HG03196 (cell line): ENCODE results near the gene RAB35.
"Not testable (repeated sequence)": the region's sequence is repeated elsewhere in the genome, so short reads cannot be mapped to it uniquely, and the experiment has no call there.

Experiments used
- ATAC-seq: cut with Tn5 transposase; IDR thresholded peaks from one replicate; pipeline ENCODE4 v1.9.1; 2021; ENCODE audit not compliant: unreplicated experiment

The RAB35 gene

DNA sequence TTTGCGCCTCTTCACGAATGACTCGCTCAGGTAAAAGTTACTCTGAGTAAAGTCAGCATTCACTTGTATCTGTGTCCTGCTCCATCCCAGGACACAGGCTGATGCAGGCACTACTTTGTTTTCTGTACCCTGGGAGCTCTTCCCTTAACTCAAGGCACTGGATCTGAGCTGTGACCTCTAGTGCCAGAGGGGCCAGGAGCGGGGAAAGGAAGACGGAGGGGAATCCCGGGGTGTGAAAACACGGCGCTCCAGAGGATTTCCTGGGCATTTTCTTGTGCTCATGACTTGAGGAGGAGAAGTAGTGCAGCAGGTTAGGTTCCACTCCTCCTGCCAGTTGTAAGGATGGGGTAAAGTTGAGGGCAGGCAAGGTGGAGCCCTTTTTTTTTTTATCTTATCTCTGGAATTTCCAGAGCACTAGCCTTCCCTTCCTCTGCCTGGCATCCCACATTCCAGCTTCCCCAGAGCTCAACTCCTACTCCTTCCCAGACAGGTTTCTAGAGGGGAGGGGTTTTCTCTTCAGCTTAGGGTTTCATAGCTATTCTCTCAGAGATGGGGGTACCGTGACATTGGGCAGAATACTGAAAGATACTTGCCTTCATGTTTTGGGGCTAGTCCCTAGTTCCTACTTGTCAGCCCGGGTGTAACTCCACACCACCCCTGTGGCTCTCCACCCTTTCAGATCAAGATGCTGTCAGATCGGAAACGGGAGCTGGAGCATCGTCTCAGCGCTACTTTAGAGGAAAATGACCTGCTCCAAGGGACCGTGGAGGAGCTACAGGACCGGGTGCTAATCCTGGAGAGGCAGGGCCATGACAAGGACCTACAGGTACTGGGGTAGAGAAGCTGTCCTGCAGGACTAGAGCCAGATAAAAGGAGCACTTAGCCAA is 52.3 kb downstream of the RAB35 start:
- no peak for ATAC-seq

DNA sequence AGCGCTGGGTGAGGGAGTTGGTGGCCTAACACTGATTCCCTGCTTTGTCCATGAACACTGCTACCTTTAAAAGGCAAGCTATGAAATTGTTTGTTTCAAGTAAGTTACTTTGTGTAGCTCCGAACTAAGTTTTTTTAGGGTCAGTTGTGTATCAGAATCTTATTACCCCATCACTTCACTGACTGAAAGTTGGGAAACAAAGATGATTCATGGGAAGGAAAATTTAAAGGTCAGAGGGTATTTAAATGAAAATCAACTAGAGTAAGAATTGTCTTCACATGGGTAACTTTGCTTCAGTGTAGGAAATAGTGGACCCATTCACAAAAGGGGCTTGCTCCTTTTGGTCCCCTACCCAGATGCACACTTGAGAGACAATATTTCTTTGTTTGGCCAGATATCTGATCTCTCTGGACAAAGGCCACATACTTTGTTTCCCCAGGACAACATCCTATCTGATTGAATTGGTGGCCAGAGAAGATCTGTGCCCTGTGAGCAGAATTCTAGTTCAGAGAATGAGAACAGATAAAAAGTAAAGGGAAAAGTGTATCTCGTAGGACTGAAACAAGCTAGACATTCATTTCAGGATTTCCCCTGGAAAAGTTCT is 53.5 kb downstream of the RAB35 start:
- ATAC-seq, result no peak

DNA sequence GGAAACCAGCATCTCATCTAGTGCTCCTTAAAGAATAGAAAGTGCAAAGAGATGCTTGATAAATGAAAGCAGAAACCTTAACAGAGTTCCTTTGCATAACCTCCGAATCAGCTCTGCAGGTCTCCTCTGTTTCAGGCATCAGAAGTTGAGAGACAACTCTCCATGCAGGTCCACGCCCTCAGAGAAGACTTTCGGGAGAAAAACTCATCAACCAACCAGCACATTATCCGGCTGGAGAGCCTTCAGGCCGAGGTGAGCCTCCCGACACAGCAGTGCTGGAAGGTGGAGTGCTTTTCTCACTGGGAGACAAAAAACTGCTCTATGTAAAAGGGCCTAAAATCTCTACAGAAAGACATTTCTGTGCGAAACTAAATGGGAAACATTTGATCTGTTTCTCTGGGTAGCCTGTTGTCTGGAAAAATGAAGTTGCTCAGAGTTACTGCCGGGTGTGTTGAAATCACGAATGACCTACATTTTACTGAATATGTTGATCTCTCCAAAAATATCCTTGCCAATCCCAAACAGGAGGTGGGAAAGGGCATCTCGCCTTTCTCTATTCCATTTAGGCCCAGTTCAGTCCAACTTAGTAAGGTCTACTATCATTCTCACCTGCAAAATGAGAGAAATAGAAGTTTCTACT is 54.9 kb downstream of the RAB35 start:
- ATAC-seq, result no peak

DNA sequence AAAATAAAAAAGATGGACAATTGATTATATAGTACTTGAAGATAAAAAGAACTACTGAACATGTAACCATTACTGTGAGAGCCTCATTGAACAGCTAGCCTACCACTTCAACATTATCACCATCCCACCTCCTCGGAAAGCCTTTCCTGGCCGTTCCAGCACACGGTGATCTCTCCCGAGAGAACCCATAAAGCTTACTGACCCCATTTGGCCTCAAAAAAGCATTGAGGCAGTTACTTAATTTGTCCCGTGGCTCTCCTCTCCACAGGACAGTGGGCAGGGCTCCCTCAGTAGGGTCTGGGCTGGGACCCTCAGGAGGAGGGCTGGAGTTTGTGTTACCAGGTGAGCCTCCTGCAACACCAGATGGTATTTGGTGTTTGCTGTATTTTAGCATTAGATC is 55.8 kb downstream of the RAB35 start:
- ATAC-seq, result no peak

DNA sequence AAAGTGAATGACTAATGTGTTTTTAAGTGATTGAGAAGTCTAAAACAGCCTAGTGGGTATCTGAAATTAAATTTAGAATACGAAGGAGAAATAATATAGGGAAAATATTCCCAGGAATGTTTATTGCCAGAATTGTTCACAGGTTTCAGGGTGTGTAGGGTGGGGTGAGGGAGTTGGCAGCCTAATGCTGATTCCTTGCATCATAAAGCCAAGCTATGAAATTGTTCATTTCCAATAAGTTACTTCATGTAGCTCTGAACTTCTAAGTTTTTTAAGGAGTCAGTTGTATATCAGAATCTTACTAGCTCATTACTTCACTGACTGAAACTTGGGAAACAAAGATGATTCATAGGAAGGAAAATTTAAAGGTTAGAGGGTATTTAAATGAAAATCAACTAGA is 56.4 kb downstream of the RAB35 start:
- ATAC-seq, result no peak

DNA sequence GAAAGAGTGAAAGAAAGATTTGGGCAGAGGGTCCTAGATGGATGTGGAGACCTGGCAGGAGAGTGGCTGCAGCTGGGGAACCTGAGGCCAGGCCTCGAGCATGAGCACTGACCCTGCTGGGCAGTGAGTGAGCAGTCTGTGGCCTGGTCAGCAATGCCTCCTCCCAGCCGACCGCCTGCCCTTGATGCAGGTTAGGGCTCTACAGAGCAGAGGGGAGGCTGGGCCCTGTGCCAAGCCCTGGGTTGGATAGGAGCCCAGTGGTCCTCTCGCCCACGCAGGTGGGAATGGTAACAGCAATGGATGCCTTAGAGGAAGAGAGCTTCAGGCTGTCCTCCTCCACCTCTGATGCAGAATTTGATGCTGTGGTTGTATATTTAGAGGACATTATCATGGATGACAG is 59.8 kb downstream of the RAB35 start:
- ATAC-seq, result no peak

DNA sequence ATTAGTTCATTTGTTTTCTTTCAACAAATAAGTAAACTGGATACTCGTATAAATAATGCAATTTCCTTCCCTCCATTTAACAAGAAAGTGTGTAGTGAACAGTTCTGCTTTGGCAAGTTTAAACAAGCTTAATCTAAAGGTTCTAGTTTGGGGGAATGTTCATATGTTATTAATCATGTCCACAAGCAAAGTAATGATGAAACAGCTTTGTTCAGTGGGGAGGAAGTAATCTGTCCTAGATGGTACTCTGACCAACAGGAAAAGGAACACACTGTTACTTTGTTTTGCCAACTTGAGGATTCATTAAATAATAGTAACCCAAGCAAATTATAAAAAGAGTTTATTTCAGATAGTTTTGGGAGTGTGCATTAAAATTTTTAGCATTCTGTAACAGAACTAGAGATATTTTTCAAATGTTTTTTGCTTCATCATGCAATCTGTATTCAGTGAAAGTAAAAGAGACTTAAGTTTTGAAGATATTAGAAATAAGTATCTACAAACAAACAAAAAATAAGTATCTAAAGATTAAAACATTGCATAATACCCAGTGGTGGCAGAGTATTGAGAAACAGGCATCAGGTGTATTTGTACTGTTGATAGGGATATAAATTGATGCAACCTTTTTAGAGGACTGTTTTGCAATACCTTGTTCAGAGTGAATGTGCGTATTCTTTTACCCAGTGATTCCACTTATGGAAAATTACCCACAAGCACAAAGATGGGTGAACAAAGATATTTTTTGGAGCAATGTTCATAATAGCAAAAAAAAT is 61.1 kb downstream of the RAB35 start:
- no peak for ATAC-seq

DNA sequence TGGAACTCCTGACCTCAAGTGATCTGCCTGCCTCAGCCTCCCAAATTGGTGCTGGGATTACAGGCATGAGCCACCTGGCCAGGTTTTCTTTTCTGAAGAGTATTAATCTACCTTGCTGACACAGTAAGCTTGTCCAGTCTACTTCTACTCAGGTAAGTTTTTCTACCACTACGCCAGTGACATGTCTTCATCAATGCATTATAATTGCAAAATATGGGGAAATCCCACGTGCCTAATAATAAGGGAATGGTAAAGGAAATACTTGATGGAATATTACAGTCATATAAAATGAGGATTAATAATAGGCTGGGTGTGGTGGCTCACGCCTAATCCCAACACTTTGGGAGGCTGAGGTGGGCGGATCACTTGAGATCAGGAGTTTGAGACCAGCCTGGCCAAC is 62.3 kb downstream of the RAB35 start:
- ATAC-seq, result no peak

DNA sequence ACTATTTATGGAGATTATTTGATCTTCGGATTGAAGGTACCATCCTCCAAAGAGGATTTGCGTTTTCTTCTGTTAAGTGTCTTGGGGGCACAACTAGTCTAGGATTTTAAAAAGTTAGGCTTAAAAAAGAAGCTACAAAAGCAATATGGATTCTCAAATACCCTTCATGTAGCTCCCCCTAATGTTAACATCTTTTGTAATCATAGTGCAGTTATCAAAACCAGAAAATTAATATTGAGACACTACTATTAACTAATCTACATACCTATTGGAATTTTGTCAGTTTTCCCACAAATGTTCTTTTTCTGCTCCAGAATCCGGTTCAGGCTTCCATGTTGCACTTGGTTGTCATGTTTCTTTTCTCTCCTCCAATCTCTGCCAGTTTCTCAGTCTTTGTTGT is 65.0 kb downstream of the RAB35 start:
- ATAC-seq, result no peak

DNA sequence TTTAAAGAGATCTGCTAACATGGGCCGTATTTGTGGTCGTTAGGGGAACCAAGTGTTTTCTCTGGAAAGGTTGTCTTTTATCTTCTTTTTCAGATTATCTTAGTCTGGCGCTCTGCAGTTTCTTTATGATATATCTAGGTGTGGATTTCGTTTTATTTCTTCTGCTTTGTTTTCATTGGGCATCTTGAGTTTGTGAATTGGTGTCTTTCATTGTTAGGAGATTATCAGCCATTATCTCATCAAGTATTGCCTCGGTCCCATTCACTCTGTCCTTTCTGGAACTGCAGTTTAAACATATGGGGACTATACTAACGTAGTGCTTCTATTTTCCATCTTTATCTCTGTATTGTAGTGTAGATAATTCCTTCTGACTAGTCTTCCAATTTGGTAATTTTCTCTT is 67.1 kb downstream of the RAB35 start:
- no peak for ATAC-seq

DNA sequence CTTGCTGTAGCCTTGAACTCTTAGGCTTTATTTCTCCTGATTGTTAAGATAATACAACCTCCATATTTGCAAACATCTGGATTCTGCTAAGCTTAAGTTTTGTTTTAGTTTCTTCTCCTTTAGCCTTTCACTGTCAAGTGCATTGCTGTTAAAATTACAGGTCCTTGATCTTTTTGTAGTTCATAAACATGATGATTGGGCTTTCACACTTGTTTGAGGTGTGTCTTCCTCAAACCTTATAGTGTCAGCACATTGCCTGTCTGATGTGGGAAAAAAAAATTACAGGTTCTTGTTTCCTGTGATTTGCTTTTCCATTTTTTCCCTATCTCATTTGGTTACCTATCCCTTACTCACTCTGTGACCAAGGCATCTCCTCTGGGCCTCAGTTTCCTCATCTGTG is 68.3 kb downstream of the RAB35 start:
- ATAC-seq, result no peak

DNA sequence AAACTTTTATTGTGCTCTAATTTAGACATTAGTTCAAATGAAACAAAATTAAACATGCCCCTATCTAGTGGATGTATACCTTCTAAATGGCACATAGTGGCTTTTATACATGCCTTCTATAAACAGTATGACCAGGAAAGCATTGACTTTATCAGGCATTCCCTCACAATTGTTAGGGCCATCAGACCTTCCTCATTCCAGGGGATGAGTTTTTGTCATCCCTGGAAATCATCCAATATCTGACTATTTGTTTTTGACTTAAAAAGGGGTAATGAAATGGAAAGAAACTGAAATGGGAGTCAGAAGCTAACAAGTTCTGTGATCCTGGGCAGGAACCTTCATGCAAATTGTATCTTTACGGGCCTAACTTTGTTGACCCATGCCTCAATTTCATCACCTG is 69.5 kb downstream of the RAB35 start:
- ATAC-seq, result no peak

DNA sequence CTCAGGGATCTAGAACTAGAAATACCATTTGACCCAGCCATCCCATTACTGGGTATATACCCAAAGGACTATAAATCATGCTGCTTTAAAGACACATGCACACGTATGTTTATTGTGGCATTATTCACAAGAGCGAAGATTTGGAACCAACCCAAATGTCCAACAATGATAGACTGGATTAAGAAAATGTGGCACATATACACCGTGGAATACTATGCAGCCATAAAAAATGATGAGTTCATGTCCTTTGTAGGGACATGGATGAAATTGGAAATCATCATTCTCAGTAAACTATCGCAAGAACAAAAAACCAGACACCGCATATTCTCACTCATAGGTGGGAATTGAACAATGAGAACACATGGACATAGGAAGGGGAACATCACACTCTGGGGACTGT is 71.2 kb downstream of the RAB35 start:
- not testable (repeated sequence) for ATAC-seq
